8988T (cell line): ENCODE measurements around the gene APOB.
A peak's percentile ranks its signal among the peaks of the same experiment; 100 is the strongest.

ENCODE experiments used
- DNase-seq: peaks from one replicate; pipeline ENCODE4 v3.0.0; 2011

The APOB gene

DNA sequence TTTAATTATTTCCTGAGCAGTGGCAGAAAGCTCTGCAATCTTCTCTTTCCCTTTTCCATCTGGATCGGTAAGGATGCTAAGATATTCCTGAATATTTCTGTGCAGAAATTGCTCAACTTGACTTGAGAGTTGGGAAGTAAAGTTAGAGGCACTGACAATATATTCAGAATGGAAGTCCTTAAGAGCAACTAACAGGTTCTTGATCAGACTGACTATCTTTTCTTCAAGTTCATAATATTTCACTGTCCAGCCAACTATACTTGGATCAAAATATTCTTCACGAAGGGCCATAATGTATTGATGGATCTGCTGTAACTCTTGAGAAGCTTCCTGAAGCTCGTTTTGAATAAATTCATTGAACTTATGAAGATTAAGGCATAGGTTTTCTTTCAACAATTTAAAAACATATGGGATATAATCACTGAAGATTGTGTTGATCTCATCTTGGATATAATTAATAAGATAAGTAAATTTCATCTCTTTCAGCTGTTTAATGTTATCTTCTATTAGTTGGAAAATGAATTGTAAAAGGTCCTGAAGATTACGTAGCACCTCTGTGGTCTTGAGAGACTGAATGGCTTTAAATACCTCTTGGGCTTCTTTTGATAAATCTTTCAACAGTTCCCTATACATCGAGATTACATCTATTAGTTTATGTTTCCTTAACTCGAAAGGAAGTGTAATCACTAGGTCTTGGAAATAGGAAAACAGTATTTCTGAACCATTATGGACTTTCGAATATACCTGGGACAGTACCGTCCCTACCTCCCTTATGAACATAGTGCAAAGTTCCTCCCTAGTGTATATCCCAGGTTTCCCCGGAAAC is 41.7 kb downstream of the APOB start:
- no peak for DNase-seq

DNA sequence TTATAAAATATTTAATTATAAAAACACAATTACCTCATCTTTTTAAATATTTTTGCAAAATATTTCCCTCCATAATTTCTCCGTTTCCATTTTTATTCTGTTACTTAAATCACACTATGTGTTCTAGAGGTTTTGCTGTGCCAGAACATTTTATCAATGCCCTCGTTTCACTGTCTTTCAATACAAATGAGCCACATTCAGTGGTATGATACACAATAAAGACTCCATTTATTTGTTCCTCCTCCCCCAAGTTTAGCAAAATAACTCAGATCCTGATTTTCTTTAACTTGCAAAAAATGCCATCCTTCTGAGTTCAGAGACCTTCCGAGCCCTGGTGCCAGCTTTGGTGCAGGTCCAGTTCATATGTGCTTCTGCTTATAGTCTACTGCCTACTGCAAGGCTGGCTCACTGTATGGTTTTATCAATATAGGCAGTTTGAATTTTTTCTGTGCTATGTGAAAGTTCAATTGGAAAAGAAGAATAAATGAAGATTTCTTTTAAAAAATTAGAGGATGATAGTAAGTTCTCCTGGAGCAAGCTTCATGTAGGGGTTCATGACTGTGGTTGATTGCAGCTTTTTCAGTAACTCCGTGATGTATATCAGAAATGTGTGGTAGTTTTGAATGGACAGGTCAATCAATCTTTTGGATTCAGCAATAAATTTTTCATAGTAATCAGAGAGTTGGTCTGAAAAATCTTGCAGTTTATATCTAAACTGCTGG is 42.5 kb downstream of the APOB start:
- DNase-seq: no peak

DNA sequence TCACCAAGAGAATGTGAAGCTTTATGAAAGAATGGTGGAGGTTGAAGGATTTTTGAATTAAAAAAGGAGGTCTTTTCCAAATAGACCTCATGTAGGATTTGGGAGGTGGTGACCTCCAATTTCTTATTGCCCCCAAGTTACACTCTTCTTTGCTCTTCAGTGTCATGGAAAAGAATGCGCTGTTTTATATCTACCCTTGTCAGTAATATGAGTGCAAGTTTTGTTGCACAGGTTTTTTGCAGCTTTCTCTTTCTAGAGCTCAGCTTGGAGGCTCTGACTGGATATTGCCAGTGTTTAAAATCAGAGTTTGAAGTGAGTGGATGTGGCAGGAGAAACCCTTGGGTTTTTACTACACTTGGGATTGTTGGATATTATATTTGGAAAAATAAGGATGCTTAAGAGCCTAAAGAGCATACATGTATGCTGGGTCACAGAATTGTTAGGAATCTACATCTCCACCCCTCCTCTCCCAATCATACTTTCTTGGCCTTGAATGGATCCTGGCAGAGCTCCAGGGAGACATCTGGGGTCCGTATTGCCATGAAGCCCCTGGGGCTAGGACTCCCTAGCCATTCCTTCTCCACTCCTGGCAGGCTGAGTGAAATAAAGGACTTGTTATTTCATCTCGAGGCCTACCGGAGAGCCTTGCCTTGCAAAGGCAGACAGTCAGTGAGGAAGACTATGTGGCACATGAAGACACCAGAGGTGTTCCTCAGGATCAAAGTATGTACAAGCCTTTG is 43.8 kb downstream of the APOB start:
- DNase-seq: no peak

DNA sequence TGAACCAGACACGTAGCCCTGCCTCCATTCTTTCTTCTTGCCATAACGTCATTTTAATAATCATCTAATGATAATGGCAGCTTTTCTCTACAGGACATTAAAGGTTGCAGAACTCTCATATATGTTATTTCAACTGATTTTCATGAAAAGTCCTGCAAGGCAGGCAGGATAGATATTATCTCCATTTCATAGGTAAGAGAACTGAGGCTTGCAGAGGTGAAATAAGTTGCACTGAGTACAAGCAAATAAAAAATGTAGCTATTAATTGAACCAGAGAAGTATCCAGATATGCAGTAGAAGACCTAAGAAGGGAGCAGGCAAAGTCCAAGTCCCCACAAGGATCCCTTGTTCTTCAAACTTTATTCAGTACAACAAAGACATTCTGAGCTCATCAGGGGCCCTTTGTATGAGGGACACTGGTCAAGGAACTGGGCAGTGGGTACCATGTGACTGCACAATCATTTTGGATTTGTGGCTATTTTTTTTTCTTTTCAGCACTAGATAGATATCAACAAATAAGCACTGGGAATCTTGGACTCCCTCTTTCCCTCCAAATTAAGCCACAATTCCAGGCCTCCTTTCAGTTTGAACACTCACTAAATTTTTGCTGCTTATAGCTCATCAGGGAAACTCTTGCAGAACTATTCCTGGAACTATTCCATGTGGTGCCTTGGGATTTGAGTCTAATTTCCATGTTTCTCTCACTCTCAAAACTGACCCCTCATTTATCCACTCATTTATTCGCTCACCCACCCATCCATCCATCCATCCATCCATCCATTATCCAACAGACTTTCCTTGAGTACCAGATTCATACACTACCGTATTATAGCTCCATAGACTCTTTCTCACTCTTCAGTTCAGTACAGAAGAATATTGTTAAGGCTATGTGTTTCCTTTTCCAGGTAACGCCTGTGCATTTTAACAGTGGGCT is 44.6 kb downstream of the APOB start:
- DNase-seq: no peak

DNA sequence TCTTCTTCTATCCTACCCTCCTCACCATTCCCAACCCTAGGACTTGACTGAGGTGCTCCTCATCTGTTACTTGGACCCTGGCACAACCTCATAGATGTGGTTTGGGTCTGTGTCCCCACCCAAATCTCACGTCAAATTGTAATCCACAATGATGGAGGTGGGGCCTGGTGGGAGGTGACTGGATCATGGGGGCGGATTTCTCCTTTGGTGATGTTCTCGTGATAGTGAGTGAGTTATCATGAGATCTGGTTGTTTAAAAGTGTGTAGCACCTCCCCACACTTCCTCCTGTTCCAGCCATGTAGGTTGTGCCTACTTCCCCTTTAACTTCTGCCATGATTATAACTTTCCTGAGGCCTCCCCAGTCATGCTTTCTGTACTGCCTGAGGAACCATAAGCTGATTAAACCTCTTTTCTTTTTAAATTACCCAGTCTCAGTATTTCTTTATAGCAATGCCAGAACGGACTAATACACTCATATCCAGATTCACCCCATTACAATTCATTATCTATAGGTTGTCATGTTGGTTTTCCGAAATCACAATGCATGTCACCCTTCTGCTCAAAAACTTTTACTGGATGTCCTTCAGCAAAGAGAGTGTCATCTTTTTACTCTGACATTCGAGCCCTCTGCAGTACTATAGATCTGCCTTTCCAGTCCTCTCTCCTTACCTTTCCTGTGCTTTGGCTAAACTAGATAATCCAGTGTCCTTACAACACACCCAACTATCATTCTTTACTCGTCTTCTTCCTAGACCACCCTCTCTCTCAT is 45.7 kb downstream of the APOB start:
- no peak for DNase-seq

DNA sequence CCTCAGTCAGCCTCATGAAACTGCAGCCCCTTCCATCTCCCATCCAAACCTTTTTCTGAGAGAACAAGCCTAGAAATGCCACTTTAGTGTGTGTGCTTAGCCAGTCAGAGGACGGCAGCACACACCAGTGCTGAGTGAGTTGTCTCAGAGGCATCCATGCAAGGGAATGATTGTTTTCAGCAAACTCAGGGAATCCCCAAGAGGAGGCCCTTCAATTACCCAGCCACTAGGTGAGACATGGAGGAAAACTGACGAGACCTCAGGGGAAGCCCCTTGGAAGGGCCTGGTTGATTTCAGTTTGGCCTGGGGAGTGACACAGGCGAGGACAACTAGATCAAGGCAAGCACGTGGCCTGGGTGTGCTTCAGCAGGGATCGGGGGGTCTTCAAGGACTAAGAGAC is 49.7 kb downstream of the APOB start:
- no peak for DNase-seq

DNA sequence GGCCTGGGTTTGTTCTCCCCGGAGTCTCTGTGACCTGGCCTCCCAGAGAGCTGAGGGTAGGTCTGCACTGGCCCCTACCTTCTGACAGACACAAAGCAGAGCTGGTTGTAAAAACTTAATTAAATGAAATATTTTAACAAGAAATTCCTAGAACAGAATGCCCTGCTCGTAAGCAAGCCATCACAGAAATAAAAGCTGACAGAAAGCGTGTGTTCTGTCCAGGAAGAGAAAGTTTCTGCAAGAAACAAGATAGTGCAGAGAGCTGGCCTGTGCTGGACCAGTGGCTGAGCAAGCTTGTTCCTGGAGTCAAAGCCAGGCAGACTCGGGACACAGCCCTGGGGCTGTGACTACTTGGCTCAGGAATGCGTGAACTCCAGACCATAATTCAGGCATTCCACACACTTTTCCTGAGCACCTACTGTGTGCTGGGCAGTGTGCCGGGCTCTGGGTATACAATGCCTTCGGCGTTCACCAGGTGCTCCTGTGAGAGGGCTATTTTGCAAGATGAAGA is 51.6 kb downstream of the APOB start:
- peak; percentile 24 for DNase-seq

DNA sequence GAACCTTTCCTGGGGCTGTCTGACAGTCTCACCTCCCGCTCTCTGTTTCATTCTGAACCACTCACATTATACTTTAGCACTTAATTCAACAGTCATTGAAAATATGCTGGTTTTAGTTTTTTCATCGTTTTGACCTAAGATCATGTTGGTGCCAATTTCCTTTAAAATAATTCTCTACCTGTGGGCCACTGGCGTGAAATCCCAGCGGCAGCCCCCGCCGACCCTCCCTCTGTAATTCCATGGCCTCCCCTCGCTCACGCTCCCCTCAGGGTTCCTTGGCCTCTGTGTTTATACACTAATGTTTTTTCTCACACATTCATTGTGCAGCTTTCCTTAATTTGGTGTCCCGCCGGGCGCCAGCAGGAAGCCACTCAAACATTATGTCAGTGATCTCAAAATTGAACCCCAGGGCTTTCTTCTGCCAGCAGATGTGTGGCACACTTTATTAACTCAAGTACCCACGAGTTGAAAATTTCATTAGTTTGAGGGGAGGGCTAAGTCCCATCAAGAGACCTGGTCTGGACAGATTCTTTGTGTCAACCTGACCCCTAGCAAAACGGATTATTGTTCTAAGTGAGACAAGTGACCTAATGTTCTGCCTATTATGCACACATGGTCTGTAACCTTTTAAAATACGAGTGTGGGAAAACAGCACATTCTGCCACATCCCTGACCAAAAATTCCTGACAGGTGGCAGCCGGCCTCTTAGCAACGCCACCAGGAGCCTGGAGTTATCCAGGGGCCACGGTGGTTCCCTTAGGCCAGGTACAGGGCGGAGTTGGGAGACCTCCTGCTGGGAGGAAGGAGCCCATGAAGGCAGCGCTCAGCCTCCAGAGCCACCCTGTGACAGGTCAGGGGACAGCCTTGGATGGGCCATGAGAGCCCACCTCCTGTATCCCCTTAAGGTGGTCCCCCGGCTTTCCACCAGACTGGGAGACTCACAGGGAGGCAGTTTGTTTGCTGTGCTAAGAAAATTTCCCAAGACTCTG is 53.1 kb downstream of the APOB start:
- no peak for DNase-seq

DNA sequence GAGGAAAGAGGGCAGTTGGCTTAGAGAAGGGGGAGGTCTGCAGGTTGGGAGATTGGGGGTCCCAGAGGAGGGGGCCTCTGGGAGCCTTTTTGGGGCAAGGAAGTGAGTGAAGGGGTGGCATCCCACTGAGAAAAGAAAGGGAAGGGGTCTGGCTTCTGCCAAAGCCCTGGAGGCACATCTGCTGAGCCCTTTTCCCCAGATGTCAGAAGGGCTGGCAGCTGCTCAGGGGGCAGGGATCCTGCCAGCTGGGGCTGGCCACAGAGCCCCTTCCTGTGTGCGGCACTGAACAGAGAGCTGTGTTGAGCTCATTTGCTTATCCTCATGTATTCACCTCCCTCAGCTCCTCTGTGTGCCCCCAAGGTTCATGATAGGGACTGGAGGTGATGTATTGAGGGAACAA is 54.5 kb downstream of the APOB start:
- no peak for DNase-seq

DNA sequence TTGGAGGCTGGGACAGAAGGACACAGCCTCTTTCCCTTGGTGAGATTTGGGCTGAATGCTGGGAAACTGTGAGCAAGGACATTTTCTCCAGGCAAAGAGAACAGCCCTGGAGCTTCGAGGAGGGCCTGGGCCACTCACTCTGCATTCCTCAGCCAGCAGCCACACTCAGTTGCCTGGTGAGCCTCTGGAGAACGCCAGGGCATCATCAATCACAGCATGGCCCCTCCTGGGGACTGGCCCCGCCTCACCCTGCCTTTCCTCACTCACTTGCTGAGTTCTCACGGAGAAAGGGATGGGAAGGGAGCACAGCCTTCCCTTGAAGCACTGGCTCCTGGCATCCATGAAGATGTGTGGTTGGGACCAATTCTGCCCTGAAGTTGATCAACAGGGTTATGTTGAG is 55.0 kb downstream of the APOB start:
- DNase-seq: no peak

DNA sequence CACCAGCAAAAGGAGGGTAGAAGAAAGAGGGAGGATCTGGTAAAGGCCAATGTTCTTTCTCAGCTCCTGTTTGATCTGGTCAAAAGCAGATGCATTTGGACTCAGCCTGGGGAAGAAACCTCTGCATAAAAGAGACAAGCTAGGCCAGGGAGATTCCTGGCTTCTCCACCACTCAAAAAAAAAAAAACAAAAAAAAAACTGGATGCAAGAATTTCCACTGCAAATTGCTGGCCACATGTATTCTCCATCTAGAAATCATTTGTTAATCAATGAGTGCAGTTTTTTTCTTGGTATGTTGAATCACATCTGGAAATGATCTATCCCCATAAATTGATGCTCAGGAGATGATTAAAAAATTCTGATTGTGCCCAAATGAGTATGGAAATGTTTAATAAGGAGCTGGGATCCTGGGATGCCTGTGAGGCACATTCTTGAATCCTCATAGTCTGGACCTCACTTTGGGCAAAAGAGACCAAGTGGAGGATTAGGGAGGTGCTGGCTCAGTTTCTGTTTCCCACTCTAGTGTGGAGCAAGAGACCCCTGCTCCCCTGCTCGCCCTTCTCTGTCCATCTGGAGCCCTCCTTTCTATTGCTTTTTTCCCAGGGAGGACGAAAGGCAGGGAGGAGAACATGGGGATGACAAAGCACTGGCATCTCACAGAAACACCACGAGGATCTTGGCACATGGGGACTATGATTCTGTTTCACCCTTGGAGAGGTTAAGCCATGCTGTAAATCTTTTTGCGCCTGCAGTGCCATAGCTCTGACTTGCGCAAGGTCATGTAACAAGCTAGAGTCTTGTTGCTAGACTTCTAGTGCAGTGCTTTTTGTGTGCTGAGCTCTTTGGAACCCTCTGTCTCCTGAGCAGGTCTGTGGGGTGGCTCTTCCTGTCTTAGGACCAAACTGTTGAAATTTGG is 57.6 kb downstream of the APOB start:
- DNase-seq: no peak

DNA sequence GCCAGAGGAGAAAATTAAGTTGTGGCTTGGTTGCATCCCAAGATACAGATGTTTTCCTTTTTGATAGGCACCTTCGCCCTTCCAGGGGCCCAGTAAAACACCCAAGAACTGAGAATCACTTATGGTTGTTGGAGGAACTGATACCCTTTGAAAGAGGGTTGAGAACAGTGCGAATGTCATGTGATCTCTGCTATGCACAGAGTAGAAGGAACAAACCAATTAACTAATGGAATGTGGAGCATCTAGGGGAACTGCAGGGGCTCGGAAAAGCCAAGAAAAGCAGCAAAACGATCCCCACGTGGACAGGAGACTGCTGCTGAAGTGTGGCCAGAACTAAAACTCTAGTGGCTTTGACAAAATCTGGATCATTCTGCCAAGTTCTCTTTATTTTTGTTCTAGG is 58.8 kb downstream of the APOB start:
- DNase-seq: no peak

DNA sequence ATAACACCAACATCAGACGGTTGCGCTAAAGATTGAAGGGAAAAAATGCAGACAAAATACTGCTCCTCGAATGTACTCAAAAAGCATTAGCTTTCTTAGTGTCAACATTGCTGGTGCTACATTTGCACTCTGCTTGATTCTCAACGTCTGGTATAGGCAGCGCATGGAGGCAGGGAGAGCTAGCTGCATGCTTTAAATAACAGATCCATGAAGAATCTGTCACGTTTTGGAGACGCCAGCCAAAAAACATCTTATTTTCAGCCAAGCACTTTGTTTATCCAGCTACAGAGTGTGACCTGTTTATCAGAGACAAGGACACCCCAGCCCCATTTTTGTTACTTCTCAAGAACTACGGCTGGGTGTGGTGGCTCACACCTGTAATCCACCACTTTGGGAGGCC is 59.5 kb downstream of the APOB start:
- no peak for DNase-seq

DNA sequence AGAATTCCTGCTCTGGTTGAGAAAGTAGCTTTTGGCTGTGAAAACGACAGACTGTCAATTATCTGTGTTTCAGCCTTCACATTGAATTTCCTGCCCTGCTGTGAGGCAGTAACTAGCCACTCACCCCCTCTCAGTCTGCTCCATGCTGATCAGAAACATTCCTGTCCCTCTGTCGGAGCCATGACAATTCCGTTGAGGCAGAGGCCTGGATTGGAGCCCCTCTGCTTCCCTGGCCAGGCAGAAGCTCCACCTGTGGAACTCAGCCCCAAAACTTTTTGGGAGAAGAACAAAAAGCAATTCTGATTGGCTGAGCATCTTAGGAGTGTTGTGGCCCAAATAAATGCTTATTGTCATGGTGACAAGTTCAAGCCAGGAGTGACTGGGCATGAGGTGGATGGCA is 60.0 kb downstream of the APOB start:
- no peak for DNase-seq

DNA sequence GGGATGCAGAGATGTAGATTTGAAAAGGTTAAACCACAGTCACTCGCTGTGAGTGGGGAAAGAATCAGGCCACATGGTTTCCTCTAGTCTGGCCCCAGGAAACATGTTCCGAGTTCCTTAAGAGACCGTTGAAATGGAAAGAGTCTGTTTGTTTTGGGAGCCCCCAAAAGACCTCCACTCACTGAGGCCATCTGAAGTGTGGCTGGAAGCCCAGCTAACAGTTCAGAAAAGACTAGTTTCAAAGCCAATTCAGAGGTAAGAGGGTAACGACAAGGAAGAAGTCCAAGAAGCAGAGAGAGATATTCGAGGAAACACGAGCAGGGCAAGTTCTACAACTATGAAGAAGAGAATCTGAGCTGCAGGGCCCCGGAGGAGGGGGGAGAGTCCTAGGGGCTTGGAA is 61.0 kb downstream of the APOB start:
- DNase-seq: no peak

DNA sequence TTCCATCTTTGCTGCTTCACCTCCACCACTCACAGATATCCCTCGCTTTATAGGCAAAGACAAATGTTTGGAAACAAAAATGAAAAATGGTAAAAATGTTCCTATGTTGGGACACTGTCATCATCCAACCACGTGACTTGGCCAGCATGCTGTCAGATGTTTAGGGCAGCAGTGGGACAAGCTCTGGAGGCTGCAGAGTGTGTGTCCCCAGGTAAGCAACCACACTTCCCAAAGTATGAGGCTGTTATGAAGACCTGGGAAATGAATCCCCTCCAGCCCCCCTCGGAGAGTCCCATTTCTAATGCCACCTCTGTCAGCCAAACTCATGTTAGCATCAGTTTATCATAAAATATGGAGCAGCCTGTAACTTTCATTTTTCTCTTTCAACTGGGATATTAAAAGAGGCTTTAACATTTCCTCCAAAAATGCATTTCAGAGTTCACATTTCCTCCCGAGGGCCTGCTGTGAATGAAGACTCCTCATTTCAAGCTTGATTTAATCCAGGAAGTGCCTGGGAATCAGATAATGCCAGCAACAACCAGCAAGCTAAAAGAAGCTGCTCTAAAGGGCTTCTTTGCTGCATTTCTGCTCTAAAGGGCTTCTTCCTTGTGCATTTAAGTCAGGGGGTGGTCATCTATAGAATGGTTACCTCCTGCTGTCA is 66.2 kb downstream of the APOB start:
- DNase-seq: no peak

DNA sequence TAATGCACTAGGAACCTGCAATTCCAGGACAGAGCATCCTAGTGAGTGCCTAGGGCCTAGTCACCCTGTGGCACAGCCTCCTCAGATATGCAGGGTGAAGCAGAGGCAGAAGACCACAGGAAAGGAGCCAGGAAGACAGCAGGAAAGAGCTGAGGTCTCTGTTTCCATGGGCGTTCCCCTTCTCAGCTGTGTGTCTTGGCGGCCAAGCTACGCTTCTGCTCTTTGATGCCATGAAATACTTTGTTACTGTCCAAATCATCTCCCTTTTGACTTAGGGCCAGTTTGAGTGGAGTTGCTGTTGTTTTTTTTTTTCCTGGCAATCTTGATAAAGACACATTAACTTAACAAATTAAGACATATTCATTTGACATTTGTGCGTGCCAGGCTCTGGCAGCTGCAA is 67.3 kb downstream of the APOB start:
- DNase-seq: no peak

DNA sequence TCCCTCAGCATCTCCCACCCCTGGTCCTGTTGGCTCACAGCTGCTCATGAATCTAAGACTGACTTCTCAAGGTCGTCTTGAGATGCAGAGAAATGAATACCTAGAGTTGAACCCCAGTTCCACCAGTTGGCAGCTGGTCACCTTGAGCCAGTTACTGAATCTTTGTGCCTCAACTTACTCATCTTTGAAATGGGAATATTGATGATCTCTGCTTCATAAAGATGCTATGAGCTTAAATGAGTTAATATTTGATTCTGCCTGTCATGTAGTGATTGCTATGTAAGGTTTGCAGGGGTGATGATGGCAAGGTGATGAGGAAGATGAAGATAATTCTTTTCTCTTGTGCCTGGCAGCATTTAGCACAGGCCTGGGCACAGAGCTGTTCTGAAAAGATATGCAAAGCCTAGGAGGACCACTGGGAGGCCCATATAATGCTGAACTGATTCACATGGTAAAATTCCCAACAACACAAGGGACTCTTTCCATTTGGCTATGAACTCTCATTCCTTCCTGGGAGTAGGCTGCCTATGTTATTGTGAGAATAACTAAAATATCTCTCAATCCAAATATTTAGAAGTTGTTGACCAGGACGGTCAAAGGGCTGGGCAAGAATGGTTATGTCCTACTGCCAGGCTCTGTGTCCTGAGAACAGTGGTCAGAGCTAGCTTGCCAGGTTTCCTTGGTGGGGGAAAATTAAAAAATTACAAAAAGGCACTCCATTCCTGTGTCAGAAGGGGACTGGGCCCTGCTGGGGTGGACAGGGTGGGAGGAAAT is 70.9 kb downstream of the APOB start:
- DNase-seq: no peak
